GM21825 (cell line): ENCODE data around the gene UCP3.

Source experiments
- ATAC-seq: cut with Tn5 transposase; IDR thresholded peaks from one replicate; pipeline ENCODE4 v1.9.1; 2021; ENCODE audit warnings: mild to moderate bottlenecking, moderate library complexity; ENCODE audit not compliant: unreplicated experiment

Gene UCP3

DNA sequence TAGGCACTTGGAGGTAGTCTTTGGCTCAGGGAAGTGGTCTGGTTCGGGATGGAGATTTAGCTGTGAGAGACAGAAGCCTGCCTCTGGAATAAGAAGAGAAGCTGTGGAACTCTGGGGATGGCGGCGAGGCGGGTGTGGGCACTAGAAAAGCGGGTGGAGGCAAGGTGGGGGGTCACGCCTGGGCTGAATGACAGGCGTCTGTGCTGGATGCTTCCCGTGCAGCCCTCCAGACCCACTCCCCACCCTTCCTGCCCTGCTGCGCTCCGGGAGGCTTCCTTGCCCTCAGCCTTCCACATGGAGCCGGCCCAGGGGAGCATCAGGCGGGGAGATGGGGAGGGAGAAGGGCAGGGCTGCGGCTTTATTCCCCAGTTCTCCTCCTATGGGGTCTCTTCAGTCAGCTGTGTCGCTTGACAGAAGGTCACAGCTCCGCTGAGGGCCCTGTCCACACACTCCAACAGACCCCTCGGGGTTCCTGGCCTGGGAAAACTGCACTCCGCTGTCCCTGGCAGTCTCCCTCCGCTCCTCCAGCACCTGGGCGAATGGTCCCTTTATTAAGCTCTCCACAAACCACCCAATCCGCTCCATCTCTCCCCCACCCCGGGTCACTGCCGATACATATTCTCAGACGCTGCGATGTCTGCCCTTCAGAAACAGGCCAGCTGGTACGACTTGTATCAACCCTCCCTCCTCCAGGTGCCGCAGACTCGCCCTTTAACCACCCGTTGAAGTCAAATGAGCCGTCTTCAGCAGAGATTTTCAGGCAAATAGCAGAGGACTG is 51.8 kb downstream of the UCP3 start:
- ATAC-seq: no peak

DNA sequence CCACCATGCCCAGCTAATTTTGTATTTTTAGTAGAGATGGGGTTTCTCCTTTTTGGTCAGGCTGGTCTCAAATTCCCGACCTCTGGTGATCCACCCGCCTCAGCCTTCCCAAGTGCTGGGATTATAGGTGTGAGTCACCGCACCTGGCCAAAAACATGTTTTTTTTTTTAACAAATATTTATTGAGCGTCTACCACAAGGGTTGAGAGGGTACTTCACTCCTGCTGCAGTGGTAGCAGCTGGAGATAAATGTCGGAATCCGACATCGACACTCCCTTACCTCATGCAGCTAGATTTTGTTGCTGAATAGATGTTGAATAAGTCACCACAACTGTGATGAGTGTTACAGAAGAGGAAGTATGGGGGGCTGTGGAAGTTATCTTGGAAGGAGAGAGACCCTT is 57.1 kb downstream of the UCP3 start:
- no peak for ATAC-seq

DNA sequence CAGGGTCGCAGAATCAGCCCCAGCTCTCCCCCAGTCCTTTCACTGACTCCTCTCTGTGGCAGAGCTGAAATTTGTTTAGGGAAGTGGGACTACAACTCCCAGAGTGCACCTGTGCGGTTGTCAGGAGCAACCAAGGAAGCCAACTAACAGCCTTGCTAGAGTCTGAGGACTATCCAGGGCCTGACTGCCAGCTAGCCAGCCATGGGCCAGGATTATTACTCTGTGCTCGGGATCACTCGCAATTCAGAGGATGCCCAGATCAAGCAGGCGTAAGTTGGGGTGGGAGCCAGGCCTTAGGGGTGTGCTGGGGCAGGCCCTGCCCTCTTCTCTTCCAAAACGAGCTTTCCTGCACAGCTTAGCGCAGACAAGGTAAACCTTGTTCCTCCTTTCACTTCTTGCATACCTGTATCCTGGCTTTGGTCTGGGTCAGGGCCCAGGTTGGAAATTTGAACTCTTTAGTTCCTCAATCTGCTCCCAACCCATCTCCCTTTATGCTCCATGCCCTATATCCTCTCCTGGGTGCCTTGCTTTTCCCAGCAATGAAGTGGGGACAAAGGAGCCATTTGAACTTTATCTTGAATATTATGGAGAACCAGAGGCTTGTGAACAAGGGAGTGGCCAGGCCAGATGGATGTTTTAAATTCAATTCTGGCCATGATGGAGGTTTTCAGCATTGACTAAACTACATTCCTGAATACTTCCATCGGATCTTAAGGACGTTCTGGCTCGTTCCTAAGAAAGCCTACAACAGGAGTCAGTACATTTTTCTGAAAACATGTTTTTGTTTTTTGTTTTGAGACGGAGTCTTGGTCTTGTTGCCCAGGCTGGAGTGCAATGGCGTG is 57.8 kb downstream of the UCP3 start, which contains the start of gene DNAJB13:
TSS of gene DNAJB13 (plus strand) at position 158 of the 842 bp plus-strand sequence. CDS start at position 202, 44 bp downstream.
- ATAC-seq: peak; percentile 73
